ENCODE data around the gene ZBTB40. TPM values are rescaled to one million over a fixed set of nuclear protein-coding genes. Genes with fewer than 3 reads are reported as not detected.

The ZBTB40 gene
- total RNA-seq, 1 experiment from 2014 or later, result 16.3 TPM

GRCh38 chr1:22418312-22418711 is 33.3 kb upstream of the ZBTB40 start:
- Histone ChIP-seq H2BK5ac (ENCODE audit: insufficient read length, low read length) (no peak overlapping the region), H3K23me2 (ENCODE audit: insufficient read length, low read depth, low read length, poor library complexity, severe bottlenecking) (no peaks in the 10 kb centered on the region), H3K4me1 (ENCODE audit: insufficient read depth, low read length) (no peaks in the 10 kb centered on the region), H3K9ac (ENCODE audit: extremely low read depth, insufficient read length, low read length) (no peak overlapping the region), H2BK20ac (ENCODE audit: low read depth, low read length, poor library complexity, severe bottlenecking) (no peak overlapping the region), H3K27me3 (ENCODE audit: insufficient read depth, low read length) (no peaks in the 10 kb centered on the region), H3T11ph (ENCODE audit: low read length) (no peak overlapping the region), H2BK120ac (ENCODE audit: low read depth, low read length, poor library complexity, severe bottlenecking) (no peak overlapping the region), H3K9me3 (ENCODE audit: control insufficient read depth, low read depth, low read length) (no peaks in the 10 kb centered on the region), H3K4me2 (ENCODE audit: insufficient read depth, insufficient read length, low read length) (no peak overlapping the region), H3K79me2 (ENCODE audit: insufficient read depth, low read length) (no peaks in the 10 kb centered on the region), H3K79me1 (ENCODE audit: insufficient read depth, low read depth, low read length, poor library complexity, severe bottlenecking) (no peaks in the 10 kb centered on the region), H2BK15ac (ENCODE audit: low read depth, low read length) (no peak overlapping the region), H4K91ac (ENCODE audit: insufficient read length, low read depth, low read length) (no peak overlapping the region), H4K8ac (replicated peaks; ENCODE audit: insufficient read length, low read depth, low read length) (no peak overlapping the region), H2AFZ (ENCODE audit: low read length) (no peak overlapping the region), H3K18ac (ENCODE audit: insufficient read length, low read depth, low read length) (no peak overlapping the region), H3K27ac (ENCODE audit: insufficient read length, low read depth, low read length) (no peak overlapping the region), H2BK12ac (ENCODE audit: insufficient read length, low read depth, low read length) (no peak overlapping the region), H3K4ac (ENCODE audit: low read depth, low read length) (no peak overlapping the region), H4K5ac (ENCODE audit: insufficient read length, low read depth, low read length) (no peak overlapping the region), H3K56ac (ENCODE audit: insufficient read length, low read depth, low read length) (no peak overlapping the region), H2AK5ac (ENCODE audit: insufficient read length, low read length) (no peak overlapping the region), H3K14ac (ENCODE audit: insufficient read depth, low read length) (no peak overlapping the region), H4K20me1 (ENCODE audit: control insufficient read depth, insufficient read depth, insufficient read length) (no peaks in the 10 kb centered on the region), H3K23ac (ENCODE audit: insufficient read length, low read depth, low read length) (no peak overlapping the region)
- Mint-ChIP-seq H3K27me3 (ENCODE audit: low read depth) (peaks cover 3% of the 10 kb centered on the region), H3K36me3 (ENCODE audit: insufficient read depth in 1 of 3, low read depth in 3 of 3) (no peaks in the 10 kb centered on the region), H3K27ac (no peak overlapping the region), H3K4me1 (peaks cover 8 to 13% of the 10 kb centered on the region in 2 experiments), H3K4me3 (no peak overlapping the region), H3K9me3 (no peaks in the 10 kb centered on the region)
- no peak for DNase-seq
- no CpG with 5 or more reads among the region's 4 CpGs for WGBS (ENCODE audit: extremely low coverage, insufficient read length, low lambda C conversion rate)
- TF ChIP-seq CTCF (conservative IDR thresholded peaks at IDR 0.05), result no peak
